Measurements from ENCODE around the gene LDLRAD3.

DNA sequence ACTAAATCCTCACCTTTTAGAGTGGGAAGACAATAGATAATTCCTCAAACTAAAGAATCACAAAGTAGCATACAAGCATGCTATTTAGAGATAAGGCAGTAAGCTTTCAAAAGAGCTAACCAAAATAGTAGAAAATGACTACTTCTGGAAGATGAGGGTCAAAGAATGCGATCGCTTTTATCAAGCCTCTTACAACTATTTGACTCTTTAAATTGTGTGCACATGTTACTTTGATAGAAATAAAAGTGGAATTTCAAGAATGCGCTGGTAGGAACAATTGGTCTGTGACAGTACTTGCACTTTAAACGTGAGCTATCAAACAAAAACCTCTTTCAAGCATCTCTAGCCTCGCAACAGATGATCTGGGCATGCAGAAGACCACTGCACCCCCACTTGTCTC is 248.1 kb downstream of the LDLRAD3 start:
- TF ChIP-seq ISL1 (CRISPR knock-in tag; IDR thresholded peaks at IDR 0.05) (no peak), PPARA (CRISPR knock-in tag; IDR thresholded peaks at IDR 0.05; ENCODE audit: borderline replicate concordance) (no peak), CSDC2 (CRISPR knock-in tag; IDR thresholded peaks at IDR 0.05) (no peak)

All from SK-N-SH treated with all-trans-retinoic acid at 6 μM for 48 hours (cell line).